ENCODE data around the gene LGALS7B.

- TF ChIP-seq POLR2A (IDR thresholded peaks at IDR 0.05; ENCODE audit: low read depth, low read length) (no peak), POLR2AphosphoS5 (IDR thresholded peaks at IDR 0.05; ENCODE audit: low read depth, low read length) (no peak), SPI1 (IDR thresholded peaks at IDR 0.05; ENCODE audit: low read depth, low read length) (no peak), TAF1 (IDR thresholded peaks at IDR 0.05; ENCODE audit: low read depth, low read length) (no peak)
Measured at GRCh38 chr19:38741670-38742069, 47.3 kb upstream of the LGALS7B start.
